PC-9 (cell line): ENCODE results near the gene MED13L. TPM values are rescaled to one million over a fixed set of nuclear protein-coding genes. Genes with fewer than 3 reads are reported as not detected.

Experiments used
- BruUV-seq: library from RNA; stranded (reverse); fragments of 400-500 nt; replicated peaks from 2 replicates; lab custom pipeline; 2021; lab: Mats Ljungman, UMichigan
- CTCF ChIA-PET: fragments of 300-600 bp; sonication (Branson Sonifier 250); formaldehyde crosslinking; loops from one replicate; lab custom pipeline; 2022; ENCODE audit warnings: antibody characterized with exemption; lab: Charles Lee
- POLR2A ChIA-PET: fragments of 300-600 bp; sonication (Branson Sonifier 250); formaldehyde crosslinking; loops from one replicate; lab custom pipeline; 2022; ENCODE audit warnings: antibody characterized with exemption; ENCODE audit not compliant: unreplicated experiment; lab: Charles Lee
- DNase-seq, 2 experiments: peaks; one replicate each; pipeline versions ENCODE4 v3.0.0 to v3.0.0-alpha.2; 2015 to 2022; ENCODE audit warnings: mixed read lengths in 1 of 2
- H2AFZ ChIP-seq: fragments of 200-600 bp; sonication (generic); 2 replicates; pipeline ENCODE4 v1.8.1; 2017; ENCODE audit warnings: antibody characterized with exemption
- H3F3A ChIP-seq: fragments of 200-600 bp; sonication (generic); 2 replicates; pipeline ENCODE4 v1.8.1; 2017; ENCODE audit warnings: antibody characterized with exemption, mild to moderate bottlenecking, low read depth; ENCODE audit not compliant: insufficient read depth
- H3K27ac ChIP-seq: fragments of 200-600 bp; sonication (generic); 2 replicates; pipeline ENCODE4 v1.6.1; 2016; ENCODE audit warnings: mixed run types
- H3K27me3 ChIP-seq: fragments of 200-600 bp; sonication (generic); 2 replicates; pipeline ENCODE4 v1.6.1; 2016; ENCODE audit warnings: low read depth, mixed run types; ENCODE audit not compliant: insufficient read depth
- H3K36me3 ChIP-seq: fragments of 200-600 bp; sonication (generic); 2 replicates; pipeline ENCODE4 v1.6.1; 2016; ENCODE audit warnings: low read depth, mixed run types
- H3K4me1 ChIP-seq: fragments of 200-600 bp; sonication (generic); replicated peaks from 2 replicates; pipeline ENCODE4 v1.6.1; 2016; ENCODE audit warnings: mixed run types; ENCODE audit not compliant: insufficient read depth
- H3K4me2 ChIP-seq: fragments of 200-600 bp; sonication (generic); 2 replicates; pipeline ENCODE4 v1.6.1; 2017; ENCODE audit warnings: mixed run types
- H3K4me3 ChIP-seq: fragments of 200-600 bp; sonication (generic); 2 replicates; pipeline ENCODE4 v1.6.1; 2016; ENCODE audit warnings: mixed run types
- H3K79me2 ChIP-seq: fragments of 200-600 bp; sonication (generic); 2 replicates; pipeline ENCODE4 v1.6.1; 2017; ENCODE audit warnings: low read depth, mixed run types
- H3K9me2 ChIP-seq: fragments of 200-600 bp; sonication (generic); 2 replicates; pipeline ENCODE4 v1.8.1; 2017; ENCODE audit warnings: mild to moderate bottlenecking; ENCODE audit not compliant: insufficient read depth
- H3K9me3 ChIP-seq: fragments of 200-600 bp; sonication (generic); 2 replicates; pipeline ENCODE4 v1.8.1; 2016; ENCODE audit warnings: low read depth; ENCODE audit not compliant: insufficient read depth
- H4K20me1 ChIP-seq: fragments of 200-600 bp; sonication (generic); 2 replicates; pipeline ENCODE4 v1.8.1; 2017; ENCODE audit not compliant: insufficient read depth
- EZH2 ChIP-seq: fragments of 200-600 bp; sonication (generic); IDR thresholded peaks from 2 replicates; pipeline ENCODE4 v1.8.0; 2017; ENCODE audit warnings: antibody characterized with exemption, low read depth
- intact Hi-C: fragments of 100-400 bp; cut with micrococcal nuclease; formaldehyde crosslinking; loops from one replicate; pipeline ENCODE4 v1.10.0; 2022; ENCODE audit not compliant: unreplicated experiment
- total RNA-seq: library from RNA; stranded (reverse); gene quantifications from 2 replicates; pipeline ENCODE4 v1.2.3, GENCODE V29; 2021
- TF ChIP-seq, protein P1 (sequence below): fragments of 200-600 bp; sonication (generic); conservative IDR thresholded peaks from 2 replicates; pipeline ENCODE4 v1.6.1; 2017; ENCODE audit warnings: mixed run types, antibody characterized with exemption, mild to moderate bottlenecking, moderate library complexity

MED13L gene
- total RNA-seq, 1 experiment from 2014 or later = 89.5 TPM

DNA sequence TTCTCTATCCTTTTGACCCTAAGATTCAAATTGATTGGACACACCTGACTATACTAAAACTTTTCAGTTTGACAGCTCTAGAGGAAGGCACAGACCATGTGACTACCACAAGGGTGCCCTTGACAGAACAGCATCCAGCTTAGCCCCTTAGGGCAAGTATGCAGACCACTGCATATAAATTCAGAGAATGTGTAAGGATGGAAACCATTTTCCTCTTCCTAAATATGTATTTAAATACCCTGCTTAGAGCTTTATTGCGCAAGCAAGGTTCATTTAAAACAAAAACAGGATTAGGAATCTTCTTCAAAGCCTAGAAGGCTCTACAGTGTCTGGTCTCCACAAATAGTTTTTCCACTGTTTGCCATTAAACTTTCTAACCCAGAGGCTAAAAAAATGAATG lies 202.8 kb downstream of the MED13L start:
- H3K9me3 ChIP-seq = no peaks in the 10 kb centered on the region
- H3F3A ChIP-seq = no peaks in the 10 kb centered on the region; the same call in 1 of the 2 replicates
- ChIA-PET CTCF (no interaction called here), POLR2A (no interaction called here)
- no peaks in the 10 kb centered on the region for H3K4me1 ChIP-seq
- DNase-seq = no peak
- H3K4me3 ChIP-seq = no peak overlapping the region
- H3K9me2 ChIP-seq = no peaks in the 10 kb centered on the region
- H3K79me2 ChIP-seq = peaks cover 28% of the 10 kb centered on the region
- intact Hi-C loops = no loop called here
- no peak overlapping the region for H2AFZ ChIP-seq
- H3K4me2 ChIP-seq = no peak overlapping the region
- H3K27me3 ChIP-seq = no peaks in the 10 kb centered on the region
- H4K20me1 ChIP-seq = peaks cover 24% of the 10 kb centered on the region
- H3K27ac ChIP-seq = no peak overlapping the region
- no TSS peak for BruUV-seq
- TF ChIP-seq, protein P1, sequence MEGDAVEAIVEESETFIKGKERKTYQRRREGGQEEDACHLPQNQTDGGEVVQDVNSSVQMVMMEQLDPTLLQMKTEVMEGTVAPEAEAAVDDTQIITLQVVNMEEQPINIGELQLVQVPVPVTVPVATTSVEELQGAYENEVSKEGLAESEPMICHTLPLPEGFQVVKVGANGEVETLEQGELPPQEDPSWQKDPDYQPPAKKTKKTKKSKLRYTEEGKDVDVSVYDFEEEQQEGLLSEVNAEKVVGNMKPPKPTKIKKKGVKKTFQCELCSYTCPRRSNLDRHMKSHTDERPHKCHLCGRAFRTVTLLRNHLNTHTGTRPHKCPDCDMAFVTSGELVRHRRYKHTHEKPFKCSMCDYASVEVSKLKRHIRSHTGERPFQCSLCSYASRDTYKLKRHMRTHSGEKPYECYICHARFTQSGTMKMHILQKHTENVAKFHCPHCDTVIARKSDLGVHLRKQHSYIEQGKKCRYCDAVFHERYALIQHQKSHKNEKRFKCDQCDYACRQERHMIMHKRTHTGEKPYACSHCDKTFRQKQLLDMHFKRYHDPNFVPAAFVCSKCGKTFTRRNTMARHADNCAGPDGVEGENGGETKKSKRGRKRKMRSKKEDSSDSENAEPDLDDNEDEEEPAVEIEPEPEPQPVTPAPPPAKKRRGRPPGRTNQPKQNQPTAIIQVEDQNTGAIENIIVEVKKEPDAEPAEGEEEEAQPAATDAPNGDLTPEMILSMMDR = no peak
- TF ChIP-seq EZH2 = no peak
- H3K36me3 ChIP-seq = no peaks in the 10 kb centered on the region

DNA sequence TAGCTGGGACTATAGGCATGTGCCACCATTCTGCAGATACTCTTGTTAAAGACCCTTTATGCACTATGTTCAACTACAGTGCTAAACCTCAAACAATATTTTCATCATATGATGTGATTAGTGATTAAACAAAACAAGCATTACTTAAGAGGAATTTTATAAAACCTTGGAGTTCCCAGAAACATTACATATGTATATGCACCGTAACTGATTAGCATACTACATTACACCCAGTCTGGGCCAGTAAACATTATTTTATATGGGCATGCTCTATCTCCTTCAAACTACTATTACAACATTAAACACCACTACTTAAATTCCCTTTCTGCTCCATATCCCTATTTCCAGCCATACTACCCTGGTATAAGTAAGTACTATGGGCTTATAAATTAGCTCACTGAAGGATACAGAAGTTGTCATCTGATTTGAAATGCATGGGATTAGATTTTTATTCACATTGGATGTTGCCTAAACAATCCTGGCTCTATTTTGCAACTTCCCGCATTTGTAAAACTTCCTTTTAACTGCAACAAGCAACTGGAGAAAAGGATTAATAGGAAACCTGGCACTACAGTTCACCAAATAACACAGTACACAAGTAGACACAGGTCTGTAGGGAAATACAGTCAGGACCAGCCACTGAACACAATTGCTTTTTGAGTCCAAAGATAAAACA lies 205.8 kb downstream of the MED13L start:
- Histone ChIP-seq H3K36me3 (no peaks in the 10 kb centered on the region), H3K4me1 (no peaks in the 10 kb centered on the region), H3K27me3 (no peaks in the 10 kb centered on the region), H3K27ac (no peak overlapping the region), H3K9me2 (no peaks in the 10 kb centered on the region), H3K79me2 (peaks cover 32% of the 10 kb centered on the region), H3K4me2 (no peak overlapping the region), H3K9me3 (no peaks in the 10 kb centered on the region), H4K20me1 (peaks cover 42% of the 10 kb centered on the region), H3F3A (no peaks in the 10 kb centered on the region; the same call in 1 of the 2 replicates), H2AFZ (no peak overlapping the region), H3K4me3 (no peak overlapping the region)
- POLR2A ChIA-PET = no interaction called here
- CTCF ChIA-PET = no interaction called here
- intact Hi-C loops = no loop called here
- TF ChIP-seq, protein P1 = no peak
- TF ChIP-seq EZH2 = no peak
- BruUV-seq = no TSS peak
- no peak for DNase-seq

DNA sequence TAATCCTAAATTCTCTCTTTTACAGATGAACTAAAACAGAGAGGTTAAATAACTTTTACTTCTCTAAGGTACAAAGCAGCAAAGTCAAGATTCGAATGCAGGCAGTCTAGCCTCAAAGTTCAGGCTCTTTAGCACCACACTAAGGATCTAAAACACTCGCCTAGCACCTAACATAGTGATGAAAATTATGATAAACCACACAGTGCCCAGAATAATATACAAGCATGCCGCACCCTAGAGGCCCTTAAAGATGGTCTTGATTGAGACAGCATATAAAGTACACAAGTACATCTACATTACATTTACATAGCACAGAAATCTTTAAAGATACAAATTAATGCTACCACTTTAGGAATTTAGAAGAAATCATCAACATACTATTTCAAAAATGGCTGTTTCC lies 207.0 kb downstream of the MED13L start:
- Histone ChIP-seq H3K9me3 (no peaks in the 10 kb centered on the region), H3K4me2 (no peak overlapping the region), H3K4me1 (no peaks in the 10 kb centered on the region), H3K27me3 (no peaks in the 10 kb centered on the region), H3F3A (no peaks in the 10 kb centered on the region; the same call in 1 of the 2 replicates), H3K9me2 (no peaks in the 10 kb centered on the region), H3K79me2 (peaks cover 38% of the 10 kb centered on the region), H4K20me1 (peaks cover 34% of the 10 kb centered on the region), H2AFZ (no peak overlapping the region), H3K4me3 (no peak overlapping the region), H3K36me3 (no peaks in the 10 kb centered on the region), H3K27ac (no peak overlapping the region)
- ChIA-PET POLR2A (no interaction called here), CTCF (no interaction called here)
- DNase-seq = no peak
- intact Hi-C loops = no loop called here
- no TSS peak for BruUV-seq
- TF ChIP-seq EZH2 = no peak
- TF ChIP-seq, protein P1 = no peak
